Activated naive CD8-positive, alpha-beta T cell treated with anti-CD3 and anti-CD28 coated beads, Interleukin-2, amount 10 ng/mL, durations not matched to agents 7 days and 5 days (primary cell): ENCODE data around the gene ASF1A. TPM values are rescaled to one million over a fixed set of nuclear protein-coding genes. Genes with fewer than 3 reads are reported as not detected.

ENCODE experiments used
- ATAC-seq: fragments of 150-1000 bp; cut with Tn5 transposase; one replicate; pipeline ENCODE4 v1.10.0; 2021; ENCODE audit warnings: low read depth, moderate library complexity
- POLR2A ChIA-PET: fragments of 350-600 bp; sonication (Branson Sonifier 250); formaldehyde crosslinking; loops from one replicate; lab custom pipeline; 2021; ENCODE audit warnings: antibody characterized with exemption; lab: Charles Lee
- DNase-seq: peaks from one replicate; pipeline ENCODE4 v3.0.0; 2021
- H3K27ac Mint-ChIP-seq: one replicate; pipeline ENCODE4 v1.8.0; 2022; ENCODE audit warnings: mild to moderate bottlenecking, mixed read lengths
- H3K27me3 Mint-ChIP-seq: one replicate; pipeline ENCODE4 v1.8.0; 2022; ENCODE audit warnings: mild to moderate bottlenecking, moderate library complexity, mixed read lengths
- H3K36me3 Mint-ChIP-seq: one replicate; pipeline ENCODE4 v1.8.0; 2021; ENCODE audit warnings: mild to moderate bottlenecking, mixed read lengths
- H3K4me1 Mint-ChIP-seq: one replicate; pipeline ENCODE4 v1.8.0; 2021; ENCODE audit warnings: mixed read lengths
- H3K4me3 Mint-ChIP-seq: one replicate; pipeline ENCODE4 v1.8.0; 2022; ENCODE audit warnings: mild to moderate bottlenecking, moderate library complexity, mixed read lengths
- H3K9me3 Mint-ChIP-seq: one replicate; pipeline ENCODE4 v1.8.0; 2021; ENCODE audit warnings: mixed read lengths
- total RNA-seq, 2 experiments: library from RNA; stranded (reverse); gene quantifications; one replicate each; pipeline ENCODE4 v1.2.3, GENCODE V29; 2021

Gene ASF1A
- total RNA-seq, 2 experiments from 2014 or later, result 64.6 to 66.8 TPM

- DNase-seq (no peak), ATAC-seq (no peak)
- H3K4me1 Mint-ChIP-seq, result peaks cover 26% of the 10 kb centered on the region
- no peaks in the 10 kb centered on the region for H3K9me3 Mint-ChIP-seq
- peaks cover 15% of the 10 kb centered on the region for H3K36me3 Mint-ChIP-seq
- H3K27ac Mint-ChIP-seq, result peak overlapping the region; percentile 94
- peak overlapping the region; percentile 88 for H3K4me3 Mint-ChIP-seq
- POLR2A ChIA-PET, result interaction anchor here (0.6 to 5.2 kb wide), 10 partner anchors 8 to 182 kb away, joined by 3 to 25 read pairs (median 4); partner anchors contain the start of gene MCM9
- no peaks in the 10 kb centered on the region for H3K27me3 Mint-ChIP-seq
Observed at GRCh38 chr6:118890997-118891790, 2.8 kb upstream of the ASF1A start.

- Mint-ChIP-seq H3K9me3 (no peaks in the 10 kb centered on the region), H3K27me3 (no peaks in the 10 kb centered on the region), H3K4me3 (peak overlapping the region; percentile 88), H3K36me3 (peaks cover 16% of the 10 kb centered on the region), H3K4me1 (peaks cover 28% of the 10 kb centered on the region), H3K27ac (peak overlapping the region; percentile 94)
- ATAC-seq, result no peak
- POLR2A ChIA-PET, result interaction anchor here (1.2 to 5.2 kb wide), 6 partner anchors 42 to 183 kb away, joined by 3 to 33 read pairs (median 16); partner anchors contain the start of gene MCM9
- DNase-seq, result no peak
Observed at GRCh38 chr6:118892355-118892991, 1.5 kb upstream of the ASF1A start.

DNA sequence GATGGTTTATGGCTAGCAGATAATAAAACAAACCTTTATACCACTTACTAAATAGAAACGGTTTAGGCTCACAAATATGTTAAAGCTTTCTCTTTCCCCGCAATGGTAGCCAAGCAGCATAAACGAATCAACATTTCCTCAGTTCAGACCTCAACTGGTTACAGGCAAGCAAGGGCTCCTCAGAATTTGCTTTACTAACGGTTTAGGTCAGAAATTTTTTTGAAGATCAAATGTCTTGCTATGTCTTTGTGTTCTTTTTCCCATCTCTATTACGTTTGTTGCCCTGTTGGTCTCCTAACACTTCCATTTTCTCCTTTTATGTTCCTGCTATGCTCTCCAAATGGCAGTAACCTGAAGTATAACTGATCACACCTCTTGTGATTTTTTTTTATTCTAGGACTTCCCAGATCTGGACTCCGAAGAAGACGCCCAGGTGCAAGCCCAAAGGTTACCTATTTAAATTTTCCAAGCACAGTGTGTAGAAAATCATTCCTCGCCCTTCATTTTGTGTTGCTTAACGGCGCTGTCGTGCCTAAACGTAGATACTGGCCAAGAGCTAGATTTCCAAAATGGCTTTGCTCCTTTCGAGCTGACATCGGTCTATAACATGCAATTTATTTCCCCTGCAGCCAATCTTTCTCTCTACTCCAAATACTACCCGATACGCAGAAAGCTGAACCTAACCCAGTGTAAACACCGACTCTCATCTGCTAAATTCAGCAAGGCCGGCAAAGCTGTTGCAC, 717 bp upstream of the ASF1A start:
- H3K27me3 Mint-ChIP-seq, result no peaks in the 10 kb centered on the region
- DNase-seq, result no peak
- H3K9me3 Mint-ChIP-seq, result no peaks in the 10 kb centered on the region
- peaks cover 34% of the 10 kb centered on the region for H3K4me1 Mint-ChIP-seq
- POLR2A ChIA-PET, result interaction anchor here (0.6 to 5.2 kb wide), 16 partner anchors 29 to 1345 kb away, joined by 3 to 33 read pairs (median 4); partner anchors contain the start of genes FAM184A and MCM9
- H3K4me3 Mint-ChIP-seq, result peak overlapping the region; percentile 88
- ATAC-seq, result peak; percentile 41
- peak overlapping the region; percentile 94 for H3K27ac Mint-ChIP-seq
- peaks cover 16% of the 10 kb centered on the region for H3K36me3 Mint-ChIP-seq

- Mint-ChIP-seq H3K36me3 (peaks cover 20% of the 10 kb centered on the region), H3K4me3 (peak overlapping the region; percentile 88), H3K27ac (peak overlapping the region; percentile 94), H3K27me3 (no peaks in the 10 kb centered on the region), H3K4me1 (peaks cover 42% of the 10 kb centered on the region), H3K9me3 (no peaks in the 10 kb centered on the region)
- ATAC-seq (peak; percentile 23), DNase-seq (peak; percentile 79)
- POLR2A ChIA-PET, result interaction anchor here (0.5 to 5.2 kb wide), 10 partner anchors 14 to 454 kb away, joined by 3 to 33 read pairs (median 6); partner anchors contain the start of genes FAM184A and MCM9
Observed at GRCh38 chr6:118894425-118895260, 691 bp downstream of the ASF1A start.

DNA sequence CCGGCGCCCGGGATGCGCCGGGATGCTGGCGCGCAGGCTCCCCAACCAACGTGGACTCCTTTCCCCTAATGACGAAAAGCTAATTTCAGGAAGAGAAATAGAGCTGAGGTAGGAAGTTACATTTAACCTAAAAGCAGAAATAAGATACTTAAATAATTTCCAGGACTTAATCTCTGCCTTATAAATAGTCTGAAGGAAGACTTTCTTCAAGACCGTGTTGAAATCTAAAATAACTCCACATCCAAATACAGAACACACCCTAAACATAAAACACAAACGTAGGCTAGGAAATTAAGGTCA, 1.3 kb downstream of the ASF1A start:
- Mint-ChIP-seq H3K27ac (peak overlapping the region; percentile 88), H3K36me3 (peaks cover 24% of the 10 kb centered on the region), H3K27me3 (no peaks in the 10 kb centered on the region), H3K4me3 (peak overlapping the region; percentile 87), H3K4me1 (peaks cover 46% of the 10 kb centered on the region), H3K9me3 (no peaks in the 10 kb centered on the region)
- POLR2A ChIA-PET, result interaction anchor here (0.7 to 5.2 kb wide), 6 partner anchors 14 to 330 kb away, joined by 3 to 33 read pairs (median 15); partner anchors contain the start of gene MCM9
- DNase-seq (no peak), ATAC-seq (no peak)

DNA sequence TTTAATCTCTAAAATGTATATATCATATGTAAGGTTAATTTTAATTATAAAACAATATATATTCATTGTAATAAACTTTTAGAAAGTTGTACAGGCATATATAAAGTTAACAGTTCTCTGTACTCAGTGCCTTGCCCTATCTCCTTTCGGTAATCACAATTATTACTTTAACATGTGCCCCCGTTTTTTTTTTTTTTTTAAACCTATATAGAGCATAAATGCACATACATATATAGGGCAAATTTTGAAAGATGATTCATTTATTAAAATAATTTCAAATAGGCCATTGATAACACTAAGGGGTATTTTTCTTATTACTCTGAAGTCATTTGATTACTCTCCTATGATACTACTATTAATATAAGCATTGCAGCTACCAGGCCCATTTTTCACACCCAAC, 1.9 kb downstream of the ASF1A start:
- DNase-seq, result no peak
- Mint-ChIP-seq H3K36me3 (peaks cover 28% of the 10 kb centered on the region), H3K27me3 (no peaks in the 10 kb centered on the region), H3K4me3 (peak overlapping the region; percentile 81), H3K27ac (peak overlapping the region; percentile 85), H3K4me1 (peaks cover 52% of the 10 kb centered on the region), H3K9me3 (no peaks in the 10 kb centered on the region)
- POLR2A ChIA-PET, result interaction anchor here (0.5 to 5.2 kb wide), 4 partner anchors 39 to 337 kb away, joined by 4 to 27 read pairs (median 16); partner anchors contain the start of gene MCM9
- no peak for ATAC-seq

GRCh38 chr6:118896339-118897136, 2.6 kb downstream of the ASF1A start:
- Mint-ChIP-seq H3K4me3 (peak overlapping the region; percentile 81), H3K36me3 (peaks cover 33% of the 10 kb centered on the region), H3K27me3 (no peaks in the 10 kb centered on the region), H3K4me1 (peaks cover 49% of the 10 kb centered on the region), H3K27ac (peak overlapping the region; percentile 85), H3K9me3 (no peaks in the 10 kb centered on the region)
- no peak for DNase-seq
- no peak for ATAC-seq
- POLR2A ChIA-PET, result interaction anchor here (0.5 to 5.2 kb wide), 6 partner anchors 38 to 338 kb away, joined by 3 to 25 read pairs (median 4); partner anchors contain the start of genes CEP85L and MCM9

GRCh38 chr6:118897386-118897785, 3.4 kb downstream of the ASF1A start:
- Mint-ChIP-seq H3K4me3 (peak overlapping the region; percentile 1), H3K9me3 (no peaks in the 10 kb centered on the region), H3K4me1 (peaks cover 45% of the 10 kb centered on the region), H3K36me3 (peaks cover 38% of the 10 kb centered on the region), H3K27ac (no peak overlapping the region), H3K27me3 (no peaks in the 10 kb centered on the region)
- no peak for DNase-seq
- no peak for ATAC-seq
- POLR2A ChIA-PET, result interaction anchor here (1.0 to 1.7 kb wide), 4 partner anchors 37 to 246 kb away, joined by 3 to 4 read pairs (median 4); partner anchors contain the start of genes CEP85L and MCM9

DNA sequence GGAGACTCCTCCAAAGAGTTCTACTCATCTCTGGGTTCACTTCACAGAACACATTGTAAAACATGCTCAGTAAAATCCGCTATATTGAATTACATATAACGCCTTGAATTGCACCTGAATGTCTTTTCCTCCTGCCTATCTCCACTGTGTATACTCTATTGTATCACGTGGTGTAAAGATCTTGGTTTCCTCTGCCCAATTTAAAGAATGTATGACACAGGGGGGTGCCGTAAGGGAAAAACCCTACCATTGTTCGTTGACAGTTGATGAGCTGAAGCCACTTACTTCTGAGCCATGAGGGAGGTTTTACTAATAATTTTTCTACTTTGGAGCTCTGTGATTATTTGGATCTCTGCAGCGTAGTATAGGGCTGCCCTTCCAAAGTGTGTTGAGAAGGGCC, 6.0 kb downstream of the ASF1A start:
- Mint-ChIP-seq H3K36me3 (peaks cover 57% of the 10 kb centered on the region), H3K4me3 (peak overlapping the region; percentile 51), H3K27me3 (no peaks in the 10 kb centered on the region), H3K4me1 (peaks cover 52% of the 10 kb centered on the region), H3K9me3 (no peaks in the 10 kb centered on the region), H3K27ac (peak overlapping the region; percentile 74)
- DNase-seq, result no peak
- POLR2A ChIA-PET, result interaction anchor here (1.2 kb wide), 1 partner anchor 9 kb away, joined by 4 read pairs; no protein-coding TSS in a partner anchor
- peak; percentile 65 for ATAC-seq

DNA sequence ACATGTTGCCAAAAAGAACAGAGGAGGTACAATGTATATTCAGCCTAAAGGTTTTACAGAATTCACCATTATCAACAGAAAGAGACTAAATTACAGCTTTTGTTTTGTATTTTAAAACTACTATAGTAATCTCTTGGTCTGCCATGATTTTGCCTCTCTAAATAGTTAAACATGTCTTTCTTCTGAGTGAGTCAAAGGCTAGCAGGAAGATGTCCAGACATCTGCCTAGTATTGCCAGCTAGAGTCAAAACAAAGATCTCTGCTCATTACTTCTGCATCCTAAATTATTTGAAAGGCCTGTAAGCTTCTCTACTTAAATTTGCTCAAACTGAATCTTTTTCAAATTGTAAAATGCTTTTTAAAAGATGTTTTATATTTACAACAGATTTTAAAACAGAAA, 8.8 kb downstream of the ASF1A start:
- peaks cover 73% of the 10 kb centered on the region for H3K36me3 Mint-ChIP-seq
- no peaks in the 10 kb centered on the region for H3K9me3 Mint-ChIP-seq
- no peaks in the 10 kb centered on the region for H3K27me3 Mint-ChIP-seq
- H3K4me1 Mint-ChIP-seq, result peaks cover 55% of the 10 kb centered on the region
- H3K4me3 Mint-ChIP-seq, result no peak overlapping the region
- H3K27ac Mint-ChIP-seq, result no peak overlapping the region
- POLR2A ChIA-PET, result interaction anchor here (0.7 kb wide), 1 partner anchor 11 kb away, joined by 4 read pairs; no protein-coding TSS in a partner anchor
- ATAC-seq (no peak), DNase-seq (no peak)

- no peak overlapping the region for H3K27ac Mint-ChIP-seq
- no peak overlapping the region for H3K4me3 Mint-ChIP-seq
- ATAC-seq, result no peak
- H3K27me3 Mint-ChIP-seq, result no peaks in the 10 kb centered on the region
- H3K9me3 Mint-ChIP-seq, result no peaks in the 10 kb centered on the region
- peaks cover 52% of the 10 kb centered on the region for H3K4me1 Mint-ChIP-seq
- DNase-seq, result no peak
- POLR2A ChIA-PET, result no interaction called here
- peaks cover 72% of the 10 kb centered on the region for H3K36me3 Mint-ChIP-seq
Observed at GRCh38 chr6:118903138-118903537, 9.2 kb downstream of the ASF1A start.
